ENCODE results near the gene PKN1. TPM values are rescaled to one million over a fixed set of nuclear protein-coding genes. Genes with fewer than 3 reads are reported as not detected.

Gene PKN1
- total and polyA plus RNA-seq, 2 of the 4 experiments (the other 2 are of a cell fraction) = 39.1 to 41.4 TPM

DNA sequence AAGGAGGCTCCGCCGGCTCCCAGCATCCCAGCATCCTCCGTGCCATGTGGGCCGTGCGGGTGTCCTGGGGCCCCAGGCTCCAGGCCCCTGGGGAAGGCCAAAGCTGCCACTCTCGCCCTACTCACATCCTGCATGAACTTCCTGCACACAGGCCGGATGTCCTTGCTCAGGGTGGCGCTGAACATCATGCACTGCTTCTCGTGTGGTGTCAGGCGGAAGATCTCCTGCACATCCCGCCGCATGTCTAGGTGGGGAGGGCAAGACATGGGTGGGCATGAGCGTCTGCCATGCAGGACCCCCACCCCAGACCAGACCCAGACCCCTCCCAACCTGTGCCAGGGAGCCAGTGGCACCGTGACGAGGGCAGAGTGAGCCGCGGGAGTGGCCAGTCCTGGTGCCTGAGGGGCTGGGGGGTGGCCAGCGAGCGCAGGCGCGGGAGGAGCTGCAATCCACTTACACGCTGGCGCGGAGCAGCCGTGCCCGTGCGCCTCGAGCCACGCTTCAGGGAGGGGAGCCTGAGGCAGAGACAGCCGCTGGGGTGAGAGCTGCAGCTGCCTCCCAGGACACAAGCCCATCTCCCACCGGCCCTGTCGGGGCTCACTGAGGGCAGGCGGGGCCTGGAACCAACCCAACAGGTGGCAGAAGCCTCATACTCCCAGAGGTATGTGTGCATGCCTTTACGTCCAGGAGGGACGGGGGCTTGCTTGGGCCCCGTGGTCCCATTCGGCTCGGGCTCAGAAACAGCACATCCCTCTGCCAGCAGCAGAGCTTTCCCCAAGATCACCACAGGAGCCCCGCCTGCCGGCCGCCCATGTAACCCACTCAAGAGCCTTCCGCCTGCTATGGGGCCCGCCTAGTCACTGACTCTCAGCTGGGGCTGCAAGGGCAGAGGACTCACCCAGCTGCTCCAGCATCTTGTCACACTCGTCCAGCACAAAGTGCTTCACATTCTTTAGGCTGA lies 22.7 kb upstream of the PKN1 start:
- ATAC-seq (ENCODE audit: low read depth) (no peak), DNase-seq (no peak)
- no peak overlapping the region for H2BK20ac ChIP-seq (ENCODE audit: low read depth, low read length)
- H3K14ac ChIP-seq (replicated peaks; ENCODE audit: low read depth, low read length) = no peak overlapping the region
- peaks cover 6% of the 10 kb centered on the region; the same call in 1 of the 2 replicates for H3K4me1 ChIP-seq (ENCODE audit: control insufficient read depth, insufficient read depth, low read length)
- WGBS, 2 experiments (ENCODE audit: extremely low coverage in 2 of 2, insufficient read length in 1 of 2) = 97% methylated on average over 22 of the region's 44 CpGs; no CpG with 5 or more reads in 1 of the 2 experiments
- peaks cover 68% of the 10 kb centered on the region for H4K20me1 ChIP-seq (ENCODE audit: insufficient read depth, low read length)
- H3K4me2 ChIP-seq (ENCODE audit: low read depth, low read length) = no peak overlapping the region
- H3K27ac ChIP-seq (ENCODE audit: insufficient read depth, low read length) = no peak overlapping the region
- ChIA-PET POLR2A (ENCODE audit: unreplicated experiment) (no interaction called here), CTCF (no interaction called here)
- peaks cover 3% of the 10 kb centered on the region; the same call in 1 of the 2 replicates for H3K9me1 ChIP-seq (ENCODE audit: insufficient read depth, low read length)
- no peak overlapping the region for H2BK15ac ChIP-seq (ENCODE audit: low read depth, low read length)
- intact Hi-C loops (cut with micrococcal nuclease) = no loop called here
- no peaks in the 10 kb centered on the region for H3K27me3 ChIP-seq (ENCODE audit: control insufficient read depth, insufficient read depth, low read length)
- BruUV-seq (replicated peaks) = no TSS peak
- in situ Hi-C loops (cut with MboI; ENCODE audit: low sequenced_read_pairs) = no loop called here
- no peak overlapping the region for H3K4me3 ChIP-seq (ENCODE audit: insufficient read depth, low read depth, low read length)
- H3K79me1 ChIP-seq (ENCODE audit: low read depth in 1 of 2, low read length in 2 of 2) = peaks cover 0 to 39% of the 10 kb centered on the region in 2 experiments; a peak in 3 of 4 replicates
- no peak overlapping the region for H2BK5ac ChIP-seq (ENCODE audit: low read depth, low read length, poor library complexity, severe bottlenecking)
- dilution Hi-C loops (cut with HindIII; ENCODE audit: low sequenced_read_pairs, unreplicated experiment) = no loop called here
- H3K18ac ChIP-seq (ENCODE audit: low read depth, low read length) = no peak overlapping the region
- no peak overlapping the region for H3K23ac ChIP-seq (ENCODE audit: low read depth, low read length)
- H3K36me3 ChIP-seq (ENCODE audit: control insufficient read depth, insufficient read depth, low read length) = peaks cover 61% of the 10 kb centered on the region
- H3K56ac ChIP-seq (ENCODE audit: extremely low read depth, insufficient read depth, low read length) = no peak overlapping the region
- no peak overlapping the region for H2AK9ac ChIP-seq (replicated peaks; ENCODE audit: low read depth, low read length, poor library complexity)
- H4K8ac ChIP-seq (ENCODE audit: low read depth in 2 of 2, low read length in 2 of 2) = no peak overlapping the region
- no peak overlapping the region for H4K91ac ChIP-seq (ENCODE audit: insufficient read depth, low read depth, low read length)
- H3K4ac ChIP-seq (ENCODE audit: low read depth, low read length) = no peak overlapping the region
- no peak overlapping the region for H2AFZ ChIP-seq (replicated peaks; ENCODE audit: low read length, poor library complexity)
- H3K9me3 ChIP-seq (ENCODE audit: control insufficient read depth, insufficient read depth, low read length) = no peaks in the 10 kb centered on the region
- H3K9ac ChIP-seq (ENCODE audit: low read depth, low read length) = no peak overlapping the region
- no peak overlapping the region for H4K5ac ChIP-seq (ENCODE audit: low read depth, low read length)
- no peak overlapping the region for H2AK5ac ChIP-seq (ENCODE audit: low read depth, low read length)
- no peak overlapping the region for H2BK120ac ChIP-seq (ENCODE audit: low read depth, low read length)
- no peak for TF ChIP-seq CHD1 (IDR thresholded peaks at IDR 0.05; ENCODE audit: low read depth, low read length)
- TF ChIP-seq, protein P1, sequence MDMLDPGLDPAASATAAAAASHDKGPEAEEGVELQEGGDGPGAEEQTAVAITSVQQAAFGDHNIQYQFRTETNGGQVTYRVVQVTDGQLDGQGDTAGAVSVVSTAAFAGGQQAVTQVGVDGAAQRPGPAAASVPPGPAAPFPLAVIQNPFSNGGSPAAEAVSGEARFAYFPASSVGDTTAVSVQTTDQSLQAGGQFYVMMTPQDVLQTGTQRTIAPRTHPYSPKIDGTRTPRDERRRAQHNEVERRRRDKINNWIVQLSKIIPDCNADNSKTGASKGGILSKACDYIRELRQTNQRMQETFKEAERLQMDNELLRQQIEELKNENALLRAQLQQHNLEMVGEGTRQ (IDR thresholded peaks at IDR 0.05; ENCODE audit: low read depth, low read length) = no peak
- TF ChIP-seq BHLHE40 (IDR thresholded peaks at IDR 0.05; ENCODE audit: low read depth, low read length) = no peak
- TF ChIP-seq POLR2A (IDR thresholded peaks at IDR 0.05; ENCODE audit: low read depth, low read length) = no peak
- TF ChIP-seq FOS (IDR thresholded peaks at IDR 0.05; ENCODE audit: low read depth, low read length) = no peak
- no peak for TF ChIP-seq MXI1 (IDR thresholded peaks at IDR 0.05; ENCODE audit: borderline replicate concordance, low read depth, low read length)
- TF ChIP-seq SMC3 (IDR thresholded peaks at IDR 0.05; ENCODE audit: low read depth, low read length) = no peak
- TF ChIP-seq NFE2L2 (IDR thresholded peaks at IDR 0.05; ENCODE audit: low read depth, low read length) = no peak
- TF ChIP-seq MAZ (IDR thresholded peaks at IDR 0.05; ENCODE audit: borderline replicate concordance, low read depth, low read length) = no peak
- TF ChIP-seq, protein P2, sequence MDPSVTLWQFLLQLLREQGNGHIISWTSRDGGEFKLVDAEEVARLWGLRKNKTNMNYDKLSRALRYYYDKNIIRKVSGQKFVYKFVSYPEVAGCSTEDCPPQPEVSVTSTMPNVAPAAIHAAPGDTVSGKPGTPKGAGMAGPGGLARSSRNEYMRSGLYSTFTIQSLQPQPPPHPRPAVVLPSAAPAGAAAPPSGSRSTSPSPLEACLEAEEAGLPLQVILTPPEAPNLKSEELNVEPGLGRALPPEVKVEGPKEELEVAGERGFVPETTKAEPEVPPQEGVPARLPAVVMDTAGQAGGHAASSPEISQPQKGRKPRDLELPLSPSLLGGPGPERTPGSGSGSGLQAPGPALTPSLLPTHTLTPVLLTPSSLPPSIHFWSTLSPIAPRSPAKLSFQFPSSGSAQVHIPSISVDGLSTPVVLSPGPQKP (IDR thresholded peaks at IDR 0.05; ENCODE audit: borderline replicate concordance, low read depth, low read length) = no peak
- no peak for TF ChIP-seq RFX5 (IDR thresholded peaks at IDR 0.05; ENCODE audit: low read depth, low read length)
- no peak for TF ChIP-seq RAD21 (IDR thresholded peaks at IDR 0.05; ENCODE audit: low read length)
- TF ChIP-seq, protein P3, sequence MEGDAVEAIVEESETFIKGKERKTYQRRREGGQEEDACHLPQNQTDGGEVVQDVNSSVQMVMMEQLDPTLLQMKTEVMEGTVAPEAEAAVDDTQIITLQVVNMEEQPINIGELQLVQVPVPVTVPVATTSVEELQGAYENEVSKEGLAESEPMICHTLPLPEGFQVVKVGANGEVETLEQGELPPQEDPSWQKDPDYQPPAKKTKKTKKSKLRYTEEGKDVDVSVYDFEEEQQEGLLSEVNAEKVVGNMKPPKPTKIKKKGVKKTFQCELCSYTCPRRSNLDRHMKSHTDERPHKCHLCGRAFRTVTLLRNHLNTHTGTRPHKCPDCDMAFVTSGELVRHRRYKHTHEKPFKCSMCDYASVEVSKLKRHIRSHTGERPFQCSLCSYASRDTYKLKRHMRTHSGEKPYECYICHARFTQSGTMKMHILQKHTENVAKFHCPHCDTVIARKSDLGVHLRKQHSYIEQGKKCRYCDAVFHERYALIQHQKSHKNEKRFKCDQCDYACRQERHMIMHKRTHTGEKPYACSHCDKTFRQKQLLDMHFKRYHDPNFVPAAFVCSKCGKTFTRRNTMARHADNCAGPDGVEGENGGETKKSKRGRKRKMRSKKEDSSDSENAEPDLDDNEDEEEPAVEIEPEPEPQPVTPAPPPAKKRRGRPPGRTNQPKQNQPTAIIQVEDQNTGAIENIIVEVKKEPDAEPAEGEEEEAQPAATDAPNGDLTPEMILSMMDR (conservative IDR thresholded peaks at IDR 0.05; ENCODE audit: low read depth, low read length) = no peak
- TF ChIP-seq CEBPB (IDR thresholded peaks at IDR 0.05; ENCODE audit: low read depth, low read length) = no peak
- no peak for TF ChIP-seq MAFK (IDR thresholded peaks at IDR 0.05; ENCODE audit: low read depth, low read length)

All from IMR-90 (cell line).